ENCODE measurements around the gene AKR1D1. TPM values are rescaled to one million over a fixed set of nuclear protein-coding genes. Genes with fewer than 3 reads are reported as not detected.
"Not testable (repeated sequence)": the region's sequence is repeated elsewhere in the genome, so short reads cannot be mapped to it uniquely, and the experiment has no call there.

Gene AKR1D1
- total RNA-seq, 1 experiment from 2014 or later, result not detected

- DNase-seq (ENCODE audit: low read depth, low spot score), result no peak
- ChIA-PET CTCF (no interaction called here), POLR2A (no interaction called here)
- H3K27me3 ChIP-seq (ENCODE audit: control insufficient read depth, insufficient read depth, low read length), result no peaks in the 10 kb centered on the region
- no peaks in the 10 kb centered on the region for H3K4me1 ChIP-seq (ENCODE audit: control insufficient read depth, insufficient read depth, low read length)
- intact Hi-C loops (cut with micrococcal nuclease; ENCODE audit: unreplicated experiment), result no loop called here
- no peaks in the 10 kb centered on the region for H3K9me3 ChIP-seq (ENCODE audit: control insufficient read depth, insufficient read depth, low read depth, low read length)
- H3K27ac ChIP-seq (ENCODE audit: low read length), result no peak overlapping the region
- no peak for ATAC-seq
- in situ Hi-C loops (cut with HindIII; ENCODE audit: low pct_unique_long_range_greater_than_20kb, low sequenced_read_pairs), result no loop called here
- TF ChIP-seq CTCF (IDR thresholded peaks at IDR 0.05) (no peak), TCF7L2 (IDR thresholded peaks at IDR 0.05; ENCODE audit: low read depth, low read length) (no peak), REST (IDR thresholded peaks at IDR 0.05; ENCODE audit: insufficient read depth in 1 of 2, low read depth in 2 of 2, low read length in 1 of 2) (no peak), SIN3A (IDR thresholded peaks at IDR 0.05; ENCODE audit: borderline replicate concordance, insufficient read depth, low read depth, low read length) (no peak), POLR2AphosphoS5 (IDR thresholded peaks at IDR 0.05; ENCODE audit: low read depth, low read length) (no peak)
- H3K4me3 ChIP-seq (ENCODE audit: low read depth in 2 of 2, low read length in 2 of 2), result no peak overlapping the region
- no TSS peak for BruUV-seq (replicated peaks)
- no peaks in the 10 kb centered on the region for H3K36me3 ChIP-seq (ENCODE audit: control insufficient read depth, insufficient read depth, low read length)
Measured at GRCh38 chr7:138052696-138053095, 23.6 kb upstream of the AKR1D1 start.

- intact Hi-C loops (cut with micrococcal nuclease; ENCODE audit: unreplicated experiment); ATAC-seq; POLR2A ChIA-PET; in situ Hi-C loops (cut with HindIII; ENCODE audit: low pct_unique_long_range_greater_than_20kb, low sequenced_read_pairs); DNase-seq (ENCODE audit: low read depth, low spot score); H3K36me3 ChIP-seq (ENCODE audit: control insufficient read depth, insufficient read depth, low read length); H3K4me1 ChIP-seq (ENCODE audit: control insufficient read depth, insufficient read depth, low read length); CTCF ChIA-PET; H3K9me3 ChIP-seq (ENCODE audit: control insufficient read depth, insufficient read depth, low read depth, low read length); H3K4me3 ChIP-seq (ENCODE audit: low read depth in 2 of 2, low read length in 2 of 2); H3K27me3 ChIP-seq (ENCODE audit: control insufficient read depth, insufficient read depth, low read length); H3K27ac ChIP-seq (ENCODE audit: low read length); BruUV-seq (replicated peaks): not testable (repeated sequence)
Measured at GRCh38 chr7:138055698-138056097, 20.6 kb upstream of the AKR1D1 start.

- DNase-seq (ENCODE audit: low read depth, low spot score) (no peak), ATAC-seq (no peak)
- ChIA-PET CTCF (no interaction called here), POLR2A (no interaction called here)
- BruUV-seq (replicated peaks), result no TSS peak
- Histone ChIP-seq H3K27me3 (ENCODE audit: control insufficient read depth, insufficient read depth, low read length) (peaks cover 2% of the 10 kb centered on the region; the same call in 1 of the 2 replicates), H3K4me1 (ENCODE audit: control insufficient read depth, insufficient read depth, low read length) (no peaks in the 10 kb centered on the region), H3K9me3 (ENCODE audit: control insufficient read depth, insufficient read depth, low read depth, low read length) (no peaks in the 10 kb centered on the region), H3K36me3 (ENCODE audit: control insufficient read depth, insufficient read depth, low read length) (no peaks in the 10 kb centered on the region), H3K27ac (ENCODE audit: low read length) (no peak overlapping the region), H3K4me3 (ENCODE audit: low read depth in 2 of 2, low read length in 2 of 2) (no peak overlapping the region)
- in situ Hi-C loops (cut with HindIII; ENCODE audit: low pct_unique_long_range_greater_than_20kb, low sequenced_read_pairs) (no loop called here), intact Hi-C loops (cut with micrococcal nuclease; ENCODE audit: unreplicated experiment) (no loop called here)
- no peak for TF ChIP-seq SIN3A (IDR thresholded peaks at IDR 0.05; ENCODE audit: borderline replicate concordance, insufficient read depth, low read depth, low read length)
- no peak for TF ChIP-seq POLR2AphosphoS5 (IDR thresholded peaks at IDR 0.05; ENCODE audit: low read depth, low read length)
- TF ChIP-seq TCF7L2 (IDR thresholded peaks at IDR 0.05; ENCODE audit: low read depth, low read length), result no peak
- no peak for TF ChIP-seq REST (IDR thresholded peaks at IDR 0.05; ENCODE audit: insufficient read depth in 1 of 2, low read depth in 2 of 2, low read length in 1 of 2)
- no peak for TF ChIP-seq CTCF (IDR thresholded peaks at IDR 0.05)
Measured at GRCh38 chr7:138063400-138063799, 12.9 kb upstream of the AKR1D1 start.
